H1 (cell line): Measurements from ENCODE around the gene PTAR1. TPM values are rescaled to one million over a fixed set of nuclear protein-coding genes. Genes with fewer than 3 reads are reported as not detected.
A peak's percentile ranks its signal among the peaks of the same experiment; 100 is the strongest.

Experiments
- CTCF ChIA-PET: fragments of 300-600 bp; sonication (Branson Sonifier 250); formaldehyde crosslinking; loops from one replicate; lab custom pipeline; 2021; ENCODE audit not compliant: partially characterized antibody; lab: Charles Lee
- POLR2A ChIA-PET: fragments of 300-600 bp; sonication (Branson Sonifier 250); formaldehyde crosslinking; loops from one replicate; lab custom pipeline; 2021; ENCODE audit warnings: inconsistent platforms; ENCODE audit not compliant: partially characterized antibody; lab: Charles Lee
- DNase-seq, 2 experiments: peaks; one replicate each; pipeline versions ENCODE4 v3.0.0 to v3.0.0-alpha.2; 2010 to 2022; ENCODE audit warnings: low spot score in 2 of 2, low read depth in 1 of 2, mixed read lengths in 1 of 2
- FAIRE-seq: peaks from 2 replicates; lab custom pipeline; 2011; peaks lifted over from hg19 to GRCh38; lab: Jason Lieb, UNC
- H2AFZ ChIP-seq: 2 replicates; pipeline ENCODE4 v1.8.1; 2012; ENCODE audit warnings: low read length, inconsistent platforms
- H2AK5ac ChIP-seq: 2 replicates; pipeline ENCODE4 v1.6.1; 2013; ENCODE audit warnings: low read depth, low read length
- H2BK120ac ChIP-seq: replicated peaks from 2 replicates; pipeline ENCODE3; 2013; ENCODE audit warnings: low read depth, low read length, inconsistent platforms
- H2BK12ac ChIP-seq: 2 replicates; pipeline ENCODE4 v1.6.1; 2013; ENCODE audit warnings: low read depth, low read length
- H2BK15ac ChIP-seq: 2 replicates; pipeline ENCODE4 v1.6.1; 2013; ENCODE audit warnings: low read length
- H2BK20ac ChIP-seq: 2 replicates; pipeline ENCODE4 v1.6.1; 2013; ENCODE audit warnings: low read length
- H2BK5ac ChIP-seq: 2 replicates; pipeline ENCODE4 v1.6.1; 2013; ENCODE audit warnings: low read depth, low read length
- H3K14ac ChIP-seq: 2 replicates; pipeline ENCODE4 v1.6.1; 2013; ENCODE audit warnings: inconsistent platforms; ENCODE audit not compliant: insufficient read length
- H3K18ac ChIP-seq: 2 replicates; pipeline ENCODE4 v1.6.1; 2013; ENCODE audit warnings: low read length; ENCODE audit errors: extremely low read depth
- H3K23ac ChIP-seq: 2 replicates; pipeline ENCODE4 v1.6.1; 2013; ENCODE audit warnings: inconsistent platforms; ENCODE audit not compliant: insufficient read length
- H3K23me2 ChIP-seq: 2 replicates; pipeline ENCODE4 v1.6.1; 2013; ENCODE audit warnings: low read depth, low read length
- H3K27ac ChIP-seq: 2 replicates; pipeline ENCODE4 v1.6.1; 2011; ENCODE audit warnings: low read depth, low read length, inconsistent platforms
- H3K27me3 ChIP-seq, 4 experiments: replicated peaks in 1 of 4; 1 replicate in 1 of 4; 2 replicates in 3 of 4; pipeline versions ENCODE4 v1.6.1 to v1.8.1; 2011 to 2013; ENCODE audit warnings: low read length in 3 of 4, mild to moderate bottlenecking in 3 of 4, inconsistent platforms in 2 of 4, mixed read lengths in 2 of 4, moderate library complexity in 1 of 4; ENCODE audit not compliant: control insufficient read depth in 3 of 4, insufficient read depth in 3 of 4; ENCODE audit errors: extremely low read depth in 1 of 4
- H3K36me3 ChIP-seq, 4 experiments: 2 replicates each; pipeline versions ENCODE4 v1.6.1 to v1.8.1; 2011 to 2013; ENCODE audit warnings: mild to moderate bottlenecking in 4 of 4, low read length in 3 of 4, moderate library complexity in 2 of 4, control low read depth in 1 of 4, inconsistent platforms in 1 of 4; ENCODE audit not compliant: insufficient read depth in 4 of 4, control insufficient read depth in 2 of 4
- H3K4ac ChIP-seq: replicated peaks from 2 replicates; pipeline ENCODE3; 2013; ENCODE audit warnings: low read length, low read depth, mixed read lengths, inconsistent platforms; ENCODE audit not compliant: insufficient read length
- H3K4me1 ChIP-seq, 4 experiments: replicated peaks in 1 of 4; 1 replicate in 1 of 4; 2 replicates in 3 of 4; pipeline versions ENCODE4 v1.6.1 to v1.8.1; 2011 to 2013; ENCODE audit warnings: low read length in 3 of 4, inconsistent platforms in 2 of 4, mixed read lengths in 1 of 4; ENCODE audit not compliant: insufficient read depth in 4 of 4, control insufficient read depth in 3 of 4
- H3K4me2 ChIP-seq, 2 experiments: 2 replicates each; pipeline versions ENCODE4 v1.6.1 to v1.8.1; 2011 to 2013; ENCODE audit warnings: low read depth in 2 of 2, low read length in 2 of 2, control low read depth in 1 of 2, inconsistent platforms in 1 of 2, mild to moderate bottlenecking in 1 of 2; ENCODE audit not compliant: insufficient read depth in 1 of 2
- H3K4me3 ChIP-seq, 4 experiments: fragments of 200-600, 300-600 bp in 1 of 4; sonication (generic), shearing (Covaris generic), sonication (Bioruptor Twin) in 1 of 4; 2 replicates each; pipeline versions ENCODE4 v1.5.1 to v1.8.1; 2011 to 2016; ENCODE audit warnings: low read length in 4 of 4, low read depth in 3 of 4, control low read depth in 2 of 4, inconsistent platforms in 2 of 4, mild to moderate bottlenecking in 2 of 4, mixed read lengths in 1 of 4, moderate library complexity in 1 of 4; ENCODE audit not compliant: insufficient read depth in 2 of 4; ENCODE audit errors: extremely low read depth in 1 of 4
- H3K56ac ChIP-seq: replicated peaks from 2 replicates; pipeline ENCODE3; 2013; ENCODE audit warnings: low read depth, mild to moderate bottlenecking, mixed read lengths, low read length, inconsistent platforms; ENCODE audit not compliant: insufficient read length
- H3K79me1 ChIP-seq: 2 replicates; pipeline ENCODE4 v1.6.1; 2013; ENCODE audit warnings: low read depth, low read length, control low read depth
- H3K79me2 ChIP-seq, 2 experiments: 2 replicates each; pipeline versions ENCODE4 v1.6.1 to v1.8.1; 2012 to 2013; ENCODE audit warnings: low read length in 2 of 2, mild to moderate bottlenecking in 2 of 2, inconsistent platforms in 1 of 2; ENCODE audit not compliant: insufficient read depth in 2 of 2, control insufficient read depth in 1 of 2
- H3K9ac ChIP-seq, 4 experiments: replicated peaks in 1 of 4; 1 replicate in 1 of 4; 2 replicates in 3 of 4; pipeline versions ENCODE4 v1.6.1 to v1.8.1; 2011 to 2013; ENCODE audit warnings: low read depth in 3 of 4, low read length in 3 of 4, control low read depth in 2 of 4, mild to moderate bottlenecking in 2 of 4, moderate library complexity in 2 of 4, inconsistent platforms in 1 of 4; ENCODE audit errors: extremely low read depth in 1 of 4
- H3K9me3 ChIP-seq, 2 experiments: 2 replicates each; pipeline versions ENCODE4 v1.6.1 to v1.8.1; 2012 to 2013; ENCODE audit warnings: mild to moderate bottlenecking in 2 of 2, moderate library complexity in 2 of 2, control low read depth in 1 of 2, inconsistent platforms in 1 of 2, low read depth in 1 of 2, low read length in 1 of 2, mixed read lengths in 1 of 2; ENCODE audit not compliant: insufficient read depth in 2 of 2
- H4K20me1 ChIP-seq, 2 experiments: replicated peaks in 1 of 2; 2 replicates each; pipeline versions ENCODE3 to v1.8.1; 2011 to 2013; ENCODE audit warnings: inconsistent platforms in 2 of 2, low read length in 2 of 2, mild to moderate bottlenecking in 1 of 2; ENCODE audit not compliant: insufficient read depth in 2 of 2, control insufficient read depth in 1 of 2
- H4K5ac ChIP-seq: 2 replicates; pipeline ENCODE4 v1.6.1; 2013; ENCODE audit warnings: low read length, low read depth, mixed read lengths, inconsistent platforms; ENCODE audit not compliant: insufficient read length
- H4K8ac ChIP-seq: 2 replicates; pipeline ENCODE4 v1.8.0; 2013; ENCODE audit warnings: mild to moderate bottlenecking, moderate library complexity, low read length, inconsistent platforms; ENCODE audit not compliant: insufficient read depth; ENCODE audit errors: extremely low read depth
- H4K91ac ChIP-seq: replicated peaks from 2 replicates; pipeline ENCODE3; 2013; ENCODE audit warnings: low read length, mixed read lengths, inconsistent platforms; ENCODE audit not compliant: insufficient read length
- RAD21 ChIP-seq, 2 experiments: IDR thresholded peaks in 1 of 2; conservative IDR thresholded peaks in 1 of 2; 2 replicates each; pipeline ENCODE4 v1.6.1; 2011; ENCODE audit warnings: low read depth in 2 of 2, low read length in 2 of 2, improper control_type of control experiment in 1 of 2, inconsistent platforms in 1 of 2, mild to moderate bottlenecking in 1 of 2, moderate library complexity in 1 of 2
- TCF12 ChIP-seq: IDR thresholded peaks from 2 replicates; pipeline ENCODE4 v1.6.1; 2011; ENCODE audit warnings: low read depth, mild to moderate bottlenecking, low read length
- WGBS, 2 experiments: shearing (Covaris generic) in 1 of 2; methylation state at CpG; one replicate each; pipeline versions ENCODE4 v1.1.6 to v1.1.7; 2013 to 2015; ENCODE audit warnings: low lambda C conversion rate in 2 of 2, mixed read lengths in 2 of 2, inconsistent platforms in 1 of 2, low coverage in 1 of 2, missing lambda C conversion rate in 1 of 2; ENCODE audit not compliant: insufficient replicate concordance in 2 of 2, insufficient coverage in 1 of 2, insufficient read length in 1 of 2; ENCODE audit errors: extremely low coverage in 1 of 2, missing lambda C conversion rate in 1 of 2; 5-methylcytosine and 5-hydroxymethylcytosine counted together
- polyA plus RNA-seq, 7 experiments: library from polyadenylated mRNA; depleted of rRNA in 3 of 7; stranded (reverse) in 5 of 7; unstranded in 2 of 7; fragments of >200 nt in 5 of 7; fragments of 200-250 nt in 2 of 7; gene quantifications; 1 replicate in 5 of 7; 2 replicates in 1 of 7; 4 replicates in 1 of 7; pipeline versions ENCODE4 v1.2.1 to v1.2.3, GENCODE V29; 2011 to 2013; ENCODE audit warnings: missing spikeins in 2 of 7, mixed read lengths in 2 of 7
- total RNA-seq: library from RNA; stranded (reverse); fragmentation: NEBNext Ultra II Directional; extraction: Animal tissue kit (Norgen Biotek cat#: 25700); gene quantifications from 2 replicates; pipeline ENCODE4 v1.2.1, GENCODE V29; 2021
- TF ChIP-seq, protein P1 (sequence below), 3 experiments: IDR thresholded peaks; 1 replicate in 2 of 3; 2 replicates in 1 of 3; pipeline versions ENCODE4 v1.5.1 to v1.6.1; 2011; ENCODE audit warnings: low read length in 3 of 3, mild to moderate bottlenecking in 3 of 3, inconsistent platforms in 2 of 3, low read depth in 1 of 3, moderate library complexity in 1 of 3; ENCODE audit not compliant: insufficient read depth in 1 of 3; ENCODE audit errors: control extremely low read depth in 1 of 3

The PTAR1 gene
- total and polyA plus RNA-seq, 2 of the 8 experiments (the other 6 are each of a cell fraction or from before 2014, with no cell fraction given) = 19.5 to 84.9 TPM

GRCh38 chr9:69674112-69674685, 85.6 kb downstream of the PTAR1 start:
- H3K79me1 ChIP-seq = no peaks in the 10 kb centered on the region
- H3K14ac ChIP-seq = no peak overlapping the region
- H4K91ac ChIP-seq = no peak overlapping the region
- H4K8ac ChIP-seq = no peak overlapping the region
- no peak overlapping the region for H3K4me3 ChIP-seq
- H3K79me2 ChIP-seq = no peaks in the 10 kb centered on the region; a peak in 1 of 4 replicates
- WGBS, 2 experiments = 81% methylated on average over 11 of the region's 11 CpGs; no CpG with 5 or more reads in 1 of the 2 experiments
- no peak overlapping the region for H2BK5ac ChIP-seq
- no peak overlapping the region for H3K27ac ChIP-seq
- no peak overlapping the region for H3K23ac ChIP-seq
- no peak for DNase-seq
- H3K18ac ChIP-seq = no peak overlapping the region
- no peak for TF ChIP-seq TCF12
- TF ChIP-seq, protein P1, sequence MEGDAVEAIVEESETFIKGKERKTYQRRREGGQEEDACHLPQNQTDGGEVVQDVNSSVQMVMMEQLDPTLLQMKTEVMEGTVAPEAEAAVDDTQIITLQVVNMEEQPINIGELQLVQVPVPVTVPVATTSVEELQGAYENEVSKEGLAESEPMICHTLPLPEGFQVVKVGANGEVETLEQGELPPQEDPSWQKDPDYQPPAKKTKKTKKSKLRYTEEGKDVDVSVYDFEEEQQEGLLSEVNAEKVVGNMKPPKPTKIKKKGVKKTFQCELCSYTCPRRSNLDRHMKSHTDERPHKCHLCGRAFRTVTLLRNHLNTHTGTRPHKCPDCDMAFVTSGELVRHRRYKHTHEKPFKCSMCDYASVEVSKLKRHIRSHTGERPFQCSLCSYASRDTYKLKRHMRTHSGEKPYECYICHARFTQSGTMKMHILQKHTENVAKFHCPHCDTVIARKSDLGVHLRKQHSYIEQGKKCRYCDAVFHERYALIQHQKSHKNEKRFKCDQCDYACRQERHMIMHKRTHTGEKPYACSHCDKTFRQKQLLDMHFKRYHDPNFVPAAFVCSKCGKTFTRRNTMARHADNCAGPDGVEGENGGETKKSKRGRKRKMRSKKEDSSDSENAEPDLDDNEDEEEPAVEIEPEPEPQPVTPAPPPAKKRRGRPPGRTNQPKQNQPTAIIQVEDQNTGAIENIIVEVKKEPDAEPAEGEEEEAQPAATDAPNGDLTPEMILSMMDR (IDR thresholded peaks at IDR 0.05; ENCODE audit: control extremely low read depth in 1 of 3, insufficient read depth in 1 of 3, low read depth in 1 of 3, low read length in 3 of 3) = peak; percentile 17 to 52 (median 46)
- TF ChIP-seq RAD21 (IDR thresholded peaks at IDR 0.05 in 1 of 2, conservative IDR thresholded peaks at IDR 0.05 in 1 of 2; ENCODE audit: low read depth in 2 of 2, low read length in 2 of 2) = peak; percentile 42 to 53
- peaks cover 8% of the 10 kb centered on the region; the same call in 1 of the 2 replicates for H3K23me2 ChIP-seq
- H3K36me3 ChIP-seq = no peaks in the 10 kb centered on the region
- no peak overlapping the region; a peak in 1 of 4 replicates for H3K4me2 ChIP-seq
- no peak overlapping the region for H2AK5ac ChIP-seq
- no peak overlapping the region for H2BK15ac ChIP-seq
- no peak for FAIRE-seq
- no peak overlapping the region for H3K56ac ChIP-seq
- no peaks in the 10 kb centered on the region for H3K9me3 ChIP-seq
- H2BK120ac ChIP-seq = no peak overlapping the region
- peaks cover 6 to 23% (median 16%) of the 10 kb centered on the region in 4 experiments for H3K27me3 ChIP-seq
- ChIA-PET POLR2A (interaction anchor here (1.5 kb wide), 1 partner anchor 84 kb away, joined by 3 read pairs; no protein-coding TSS in a partner anchor), CTCF (interaction anchor here (0.9 to 3.3 kb wide), 24 partner anchors 10 to 439 kb away, joined by 3 to 14 read pairs (median 4); no protein-coding TSS in a partner anchor)
- no peak overlapping the region for H3K9ac ChIP-seq
- no peak overlapping the region for H2BK20ac ChIP-seq
- H4K5ac ChIP-seq = no peak overlapping the region
- no peak overlapping the region for H3K4ac ChIP-seq
- no peak overlapping the region for H2BK12ac ChIP-seq
- H4K20me1 ChIP-seq = peaks cover 0 to 4% of the 10 kb centered on the region in 2 experiments
- peak overlapping the region; percentile 21 for H2AFZ ChIP-seq
- H3K4me1 ChIP-seq = peaks cover 0 to 4% (median under 1%) of the 10 kb centered on the region in 4 experiments; a peak in 1 of 7 replicates
